OCI-LY1 (cell line): ENCODE data around the gene ZBTB16.

Experiments
- EZH2 ChIP-seq: fragments of 200-600 bp; sonication (generic), shearing (Covaris generic); IDR thresholded peaks from 2 replicates; pipeline ENCODE4 v1.8.0; 2017; ENCODE audit warnings: borderline replicate concordance, mixed run types, mild to moderate bottlenecking, antibody characterized with exemption, low read length, moderate library complexity, mixed read lengths
- TF ChIP-seq, protein P1 (sequence below): fragments of 200-600 bp; sonication (generic), shearing (Covaris generic); IDR thresholded peaks from 2 replicates; pipeline ENCODE4 v1.5.1; 2017; ENCODE audit warnings: mild to moderate bottlenecking, antibody characterized with exemption, low read length, moderate library complexity, mixed read lengths

- TF ChIP-seq, protein P1, sequence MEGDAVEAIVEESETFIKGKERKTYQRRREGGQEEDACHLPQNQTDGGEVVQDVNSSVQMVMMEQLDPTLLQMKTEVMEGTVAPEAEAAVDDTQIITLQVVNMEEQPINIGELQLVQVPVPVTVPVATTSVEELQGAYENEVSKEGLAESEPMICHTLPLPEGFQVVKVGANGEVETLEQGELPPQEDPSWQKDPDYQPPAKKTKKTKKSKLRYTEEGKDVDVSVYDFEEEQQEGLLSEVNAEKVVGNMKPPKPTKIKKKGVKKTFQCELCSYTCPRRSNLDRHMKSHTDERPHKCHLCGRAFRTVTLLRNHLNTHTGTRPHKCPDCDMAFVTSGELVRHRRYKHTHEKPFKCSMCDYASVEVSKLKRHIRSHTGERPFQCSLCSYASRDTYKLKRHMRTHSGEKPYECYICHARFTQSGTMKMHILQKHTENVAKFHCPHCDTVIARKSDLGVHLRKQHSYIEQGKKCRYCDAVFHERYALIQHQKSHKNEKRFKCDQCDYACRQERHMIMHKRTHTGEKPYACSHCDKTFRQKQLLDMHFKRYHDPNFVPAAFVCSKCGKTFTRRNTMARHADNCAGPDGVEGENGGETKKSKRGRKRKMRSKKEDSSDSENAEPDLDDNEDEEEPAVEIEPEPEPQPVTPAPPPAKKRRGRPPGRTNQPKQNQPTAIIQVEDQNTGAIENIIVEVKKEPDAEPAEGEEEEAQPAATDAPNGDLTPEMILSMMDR = no peak
- TF ChIP-seq EZH2 = no peak
Observed at GRCh38 chr11:114166897-114167323, 107.4 kb downstream of the ZBTB16 start.
